HFF-Myc (cell line): ENCODE measurements around the gene MTA2.

Experiments
- DNase-seq: peaks from one replicate; pipeline ENCODE4 v3.0.0-alpha.2; 2011; ENCODE audit warnings: low read depth; ENCODE audit errors: extremely low read depth
- H3K4me3 ChIP-seq: replicated peaks from 2 replicates; pipeline ENCODE4 v1.5.1; 2011; ENCODE audit warnings: low read depth, mild to moderate bottlenecking, control low read depth, low read length
- CTCF ChIP-seq: IDR thresholded peaks from 2 replicates; pipeline ENCODE4 v1.5.1; 2012; ENCODE audit warnings: mild to moderate bottlenecking, low read depth, low read length, control low read depth; ENCODE audit errors: missing control alignments

The MTA2 gene

GRCh38 chr11:62605902-62606301 is 4.2 kb upstream of the MTA2 start:
- DNase-seq = no peak
- TF ChIP-seq CTCF = no peak
- H3K4me3 ChIP-seq = no peak overlapping the region

- no peak for TF ChIP-seq CTCF
- no peak overlapping the region for H3K4me3 ChIP-seq
- DNase-seq = no peak
These were observed 3.8 kb upstream of the MTA2 start for GRCh38 chr11:62605467-62605866.

GRCh38 chr11:62604460-62605120 is 2.9 kb upstream of the MTA2 start:
- no peak for TF ChIP-seq CTCF
- DNase-seq = no peak
- no peak overlapping the region for H3K4me3 ChIP-seq

GRCh38 chr11:62603776-62604299 is 2.2 kb upstream of the MTA2 start:
- no peak for DNase-seq
- TF ChIP-seq CTCF = no peak
- H3K4me3 ChIP-seq = no peak overlapping the region

GRCh38 chr11:62603072-62603408 is 1.4 kb upstream of the MTA2 start:
- peak overlapping the region; percentile 92 for H3K4me3 ChIP-seq
- no peak for DNase-seq
- no peak for TF ChIP-seq CTCF

GRCh38 chr11:62602141-62603071 is 741 bp upstream of the MTA2 start:
- TF ChIP-seq CTCF = no peak
- H3K4me3 ChIP-seq = peak overlapping the region; percentile 92
- DNase-seq = no peak
